Uterus (tissue), 4 donors: Measurements from ENCODE around the gene ZNF234. TPM values are rescaled to one million over a fixed set of nuclear protein-coding genes. Genes with fewer than 3 reads are reported as not detected.
A peak's percentile ranks its signal among the peaks of the same experiment; 100 is the strongest.
"Not testable (repeated sequence)": the region's sequence is repeated elsewhere in the genome, so short reads cannot be mapped to it uniquely, and the experiment has no call there.

Experiments used
- DNase-seq, 2 donors: peaks; one replicate each; pipeline ENCODE4 v3.0.0-alpha.2; 2019 to 2020
- H3K27ac ChIP-seq, 2 donors: fragments of 200-600 bp; sonication (generic); 1 replicate in 1 of 2; 2 replicates in 1 of 2; pipeline ENCODE4 v1.5.1; 2016 to 2018
- H3K27me3 ChIP-seq, 2 donors: fragments of 200-600 bp; sonication (generic); one replicate each; pipeline ENCODE4 v1.5.1; 2018 to 2019; ENCODE audit warnings: control low read depth in 1 of 2
- H3K36me3 ChIP-seq, 2 donors: fragments of 200-600 bp; sonication (generic); one replicate each; pipeline ENCODE4 v1.5.1; 2019; ENCODE audit warnings: control low read depth in 1 of 2
- H3K4me1 ChIP-seq, 2 donors: fragments of 200-600 bp; sonication (generic); one replicate each; pipeline ENCODE4 v1.5.1; 2018 to 2019; ENCODE audit warnings: control low read depth in 1 of 2
- H3K4me3 ChIP-seq, 2 donors: fragments of 200-600 bp; sonication (generic); 1 replicate in 1 of 2; 2 replicates in 1 of 2; pipeline ENCODE4 v1.5.1; 2018 to 2019; ENCODE audit warnings: mild to moderate bottlenecking in 1 of 2
- H3K9me3 ChIP-seq, 2 donors: fragments of 200-600 bp; sonication (generic); one replicate each; pipeline ENCODE4 v1.5.1; 2019; ENCODE audit warnings: control low read depth in 1 of 2
- POLR2A ChIP-seq, 2 donors: fragments of 450-650 bp; IDR thresholded peaks; one replicate each; pipeline ENCODE4 v1.6.1; 2016; ENCODE audit warnings: antibody characterized with exemption in 2 of 2, mild to moderate bottlenecking in 1 of 2, moderate library complexity in 1 of 2
- intact Hi-C: fragments of 100-400 bp; cut with DNase I; formaldehyde crosslinking; loops from one replicate; pipeline ENCODE4 v1.15.1; 2023; ENCODE audit warnings: low total_unique reads
- total RNA-seq, 4 donors: library from RNA; depleted of rRNA in 3 of 4; stranded (reverse); fragments of >200 nt in 3 of 4; gene quantifications; one replicate each; pipeline versions ENCODE4 v1.1.0 to v1.2.4, GENCODE V29; 2014 to 2023
- TF ChIP-seq, protein P1 (sequence below), 4 experiments: fragments of 200-600 bp in 2 of 4; fragments of 450-650 bp in 2 of 4; sonication (generic) in 2 of 4; IDR thresholded peaks; one replicate each; pipeline ENCODE4 v1.5.1; 2016 to 2019; ENCODE audit warnings: antibody characterized with exemption in 4 of 4, mild to moderate bottlenecking in 2 of 4, moderate library complexity in 1 of 4
- donor health status: DM: yes; HTN: yes; CAD: no.

The ZNF234 gene
- total RNA-seq, 4 donors from 2014 or later = 3.6 to 24.4 (median 10.8) TPM

DNA sequence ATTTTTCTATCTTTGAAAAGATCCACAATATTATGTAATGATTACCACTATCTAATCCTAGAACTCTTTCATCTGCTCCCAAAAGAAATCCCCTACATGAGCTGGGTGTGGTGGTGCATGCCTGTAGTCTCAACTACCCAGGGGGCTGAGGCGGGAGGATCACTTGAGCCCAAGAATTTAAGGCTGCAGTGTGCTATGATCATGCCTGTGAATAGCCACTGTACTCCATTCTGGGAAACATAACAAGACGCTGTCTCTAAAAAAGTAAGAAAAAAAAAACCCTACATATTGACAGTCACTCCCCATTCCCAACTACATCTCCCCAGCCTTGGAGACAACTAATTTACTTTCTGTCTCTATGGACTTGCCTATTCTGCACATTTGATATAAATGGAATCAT, 22.4 kb downstream of the ZNF234 start:
- no peak for TF ChIP-seq POLR2A (IDR thresholded peaks at IDR 0.05)
- TF ChIP-seq, protein P1, sequence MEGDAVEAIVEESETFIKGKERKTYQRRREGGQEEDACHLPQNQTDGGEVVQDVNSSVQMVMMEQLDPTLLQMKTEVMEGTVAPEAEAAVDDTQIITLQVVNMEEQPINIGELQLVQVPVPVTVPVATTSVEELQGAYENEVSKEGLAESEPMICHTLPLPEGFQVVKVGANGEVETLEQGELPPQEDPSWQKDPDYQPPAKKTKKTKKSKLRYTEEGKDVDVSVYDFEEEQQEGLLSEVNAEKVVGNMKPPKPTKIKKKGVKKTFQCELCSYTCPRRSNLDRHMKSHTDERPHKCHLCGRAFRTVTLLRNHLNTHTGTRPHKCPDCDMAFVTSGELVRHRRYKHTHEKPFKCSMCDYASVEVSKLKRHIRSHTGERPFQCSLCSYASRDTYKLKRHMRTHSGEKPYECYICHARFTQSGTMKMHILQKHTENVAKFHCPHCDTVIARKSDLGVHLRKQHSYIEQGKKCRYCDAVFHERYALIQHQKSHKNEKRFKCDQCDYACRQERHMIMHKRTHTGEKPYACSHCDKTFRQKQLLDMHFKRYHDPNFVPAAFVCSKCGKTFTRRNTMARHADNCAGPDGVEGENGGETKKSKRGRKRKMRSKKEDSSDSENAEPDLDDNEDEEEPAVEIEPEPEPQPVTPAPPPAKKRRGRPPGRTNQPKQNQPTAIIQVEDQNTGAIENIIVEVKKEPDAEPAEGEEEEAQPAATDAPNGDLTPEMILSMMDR (IDR thresholded peaks at IDR 0.05) = no peak
- H3K27ac ChIP-seq = no peak overlapping the region
- H3K4me1 ChIP-seq = no peaks in the 10 kb centered on the region
- no peak overlapping the region for H3K4me3 ChIP-seq
- peaks cover 0 to 50% of the 10 kb centered on the region in 2 donors for H3K9me3 ChIP-seq
- no peak for DNase-seq
- no peaks in the 10 kb centered on the region for H3K36me3 ChIP-seq
- H3K27me3 ChIP-seq = no peaks in the 10 kb centered on the region
- intact Hi-C loops = no loop called here

DNA sequence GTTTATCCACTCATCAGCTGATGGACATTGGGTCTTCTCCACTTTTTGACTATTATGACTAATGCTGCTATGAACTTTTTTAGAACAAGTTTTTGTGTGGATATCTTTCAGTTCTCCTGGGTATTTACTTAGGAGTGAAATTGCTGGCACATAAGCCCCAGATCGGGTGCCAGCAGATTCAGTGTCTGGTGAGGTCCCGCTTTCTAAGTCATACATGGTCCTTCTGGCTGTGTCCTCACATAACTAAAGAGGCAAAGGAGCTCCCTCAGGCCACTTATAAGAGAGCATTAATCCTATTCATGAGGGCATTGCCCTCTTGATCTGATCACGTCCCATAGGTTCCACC, 22.9 kb downstream of the ZNF234 start:
- DNase-seq = no peak
- Histone ChIP-seq H3K27ac (peak overlapping the region; percentile 24 to 83), H3K36me3 (no peaks in the 10 kb centered on the region), H3K4me3 (peak overlapping the region; percentile 78 to 80), H3K4me1 (no peaks in the 10 kb centered on the region), H3K27me3 (no peaks in the 10 kb centered on the region), H3K9me3 (peaks cover 0 to 44% of the 10 kb centered on the region in 2 donors)
- TF ChIP-seq POLR2A (IDR thresholded peaks at IDR 0.05) = no peak
- TF ChIP-seq, protein P1 (IDR thresholded peaks at IDR 0.05) = no peak
- intact Hi-C loops = no loop called here

DNA sequence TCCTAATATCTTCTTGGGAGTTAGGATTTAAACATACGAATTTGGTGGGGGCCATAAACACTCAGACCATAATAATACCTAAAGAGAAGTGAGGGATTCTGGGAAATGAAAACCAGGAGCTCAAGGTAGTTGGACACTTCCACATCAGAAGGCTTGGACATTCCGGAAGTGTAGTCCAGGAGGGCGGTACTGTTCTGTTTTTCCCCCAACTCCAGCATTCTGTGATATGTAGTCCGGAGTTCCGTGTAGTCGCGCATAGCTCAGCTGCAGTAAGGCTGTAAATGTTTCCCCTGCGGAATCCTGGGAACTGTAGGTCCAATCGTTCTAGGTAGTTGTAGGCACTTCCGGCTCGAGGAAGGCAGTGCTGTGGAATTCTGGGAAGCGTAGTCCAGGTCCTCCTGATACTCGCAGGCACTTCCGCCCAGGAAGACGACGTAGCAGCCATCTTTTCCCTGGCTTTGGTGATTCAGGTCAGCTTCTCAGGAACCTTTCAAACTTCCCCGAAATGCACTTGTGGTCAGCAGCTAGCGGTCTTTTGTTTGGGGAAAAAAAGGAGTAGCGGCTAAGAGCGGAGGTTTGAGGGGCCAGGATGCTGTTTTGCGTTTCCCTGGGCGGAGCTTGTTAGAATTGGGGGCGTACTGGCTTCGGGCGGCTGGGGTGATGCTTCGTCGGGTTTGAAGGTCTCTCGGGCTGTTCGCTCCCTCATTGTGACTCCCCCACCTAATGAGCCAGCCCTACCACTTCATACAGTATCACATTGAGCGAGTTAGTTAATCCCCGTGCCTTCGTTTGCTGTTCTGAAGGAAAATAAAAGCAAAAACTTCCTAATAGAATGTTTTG, 23.5 kb downstream of the ZNF234 start, which contains the start of gene ZNF226:
TSS of gene ZNF226 (plus strand) at position 428 of the 840 bp plus-strand sequence. CDS start 4,981 bp downstream, outside the sequence.
- Histone ChIP-seq H3K4me1 (no peaks in the 10 kb centered on the region), H3K9me3 (peaks cover 0 to 42% of the 10 kb centered on the region in 2 donors), H3K4me3 (peak within 1 kb of the TSS; percentile 78 to 80), H3K27me3 (no peaks in the 10 kb centered on the region), H3K27ac (peak within 1 kb of the TSS; percentile 83 to 87), H3K36me3 (no peaks in the 10 kb centered on the region)
- TF ChIP-seq, protein P1 (IDR thresholded peaks at IDR 0.05) = no peak
- peak in 1 of 2 donors; percentile 65 for TF ChIP-seq POLR2A (IDR thresholded peaks at IDR 0.05)
- intact Hi-C loops = no loop called here
- DNase-seq = peak; percentile 79 to 91

DNA sequence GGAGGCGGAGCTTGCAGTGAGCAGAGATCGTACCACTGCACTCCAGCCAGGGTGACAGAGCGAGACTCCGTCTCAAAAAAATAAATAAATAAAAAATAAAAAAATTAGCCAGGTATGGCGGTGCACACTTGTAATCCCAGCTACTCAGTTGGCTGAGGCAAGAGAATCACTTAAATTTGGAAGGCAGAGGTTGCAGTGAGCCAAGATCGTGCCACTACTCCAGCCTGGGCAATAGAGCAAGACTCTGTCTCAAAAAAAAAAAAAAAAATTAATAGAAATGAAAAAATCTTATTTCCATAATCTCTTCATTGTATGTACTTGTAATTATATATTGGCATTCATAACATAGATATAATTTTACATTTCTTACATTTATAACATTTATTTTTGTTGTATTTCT, 29.3 kb downstream of the ZNF234 start:
- H3K36me3 ChIP-seq = not testable (repeated sequence)
- H3K9me3 ChIP-seq = peaks cover 0 to 78% of the 10 kb centered on the region in 2 donors

DNA sequence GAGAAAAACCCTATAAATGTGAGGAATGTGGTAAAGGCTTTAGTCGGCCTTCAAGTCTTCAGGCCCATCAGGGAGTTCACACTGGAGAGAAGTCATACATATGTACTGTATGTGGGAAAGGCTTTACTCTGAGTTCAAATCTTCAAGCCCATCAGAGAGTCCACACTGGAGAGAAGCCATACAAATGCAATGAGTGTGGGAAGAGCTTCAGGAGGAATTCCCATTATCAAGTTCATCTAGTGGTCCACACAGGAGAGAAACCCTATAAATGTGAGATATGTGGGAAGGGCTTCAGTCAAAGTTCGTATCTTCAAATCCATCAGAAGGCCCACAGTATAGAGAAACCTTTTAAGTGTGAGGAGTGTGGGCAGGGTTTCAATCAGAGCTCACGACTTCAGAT, 35.2 kb downstream of the ZNF234 start:
- Histone ChIP-seq H3K27ac (no peak overlapping the region), H3K4me3 (no peak overlapping the region), H3K36me3 (no peaks in the 10 kb centered on the region), H3K9me3 (peaks cover 0 to 79% of the 10 kb centered on the region in 2 donors), H3K27me3 (no peaks in the 10 kb centered on the region), H3K4me1 (no peaks in the 10 kb centered on the region)
- intact Hi-C loops = no loop called here
- TF ChIP-seq, protein P1 (IDR thresholded peaks at IDR 0.05) = no peak
- DNase-seq = no peak

More for the DNA sequence above, 29.3 kb downstream of the ZNF234 start:
- H3K27me3 ChIP-seq, intact Hi-C loops, H3K27ac ChIP-seq, DNase-seq, H3K4me3 ChIP-seq, H3K4me1 ChIP-seq: not testable (repeated sequence)
